Kidney epithelial cell (primary cell): ENCODE results near the gene ASAP2. TPM values are rescaled to one million over a fixed set of nuclear protein-coding genes. Genes with fewer than 3 reads are reported as not detected.

Source experiments
- DNase-seq: peaks from one replicate; pipeline ENCODE4 v3.0.0-alpha.2; 2010; ENCODE audit warnings: low read depth
- H3K27me3 ChIP-seq: 2 replicates; pipeline ENCODE4 v1.6.0; 2011; ENCODE audit warnings: low read length; ENCODE audit not compliant: control insufficient read depth, insufficient read depth
- H3K36me3 ChIP-seq: 2 replicates; pipeline ENCODE4 v1.5.1; 2011; ENCODE audit warnings: low read length; ENCODE audit not compliant: control insufficient read depth, insufficient read depth
- H3K4me3 ChIP-seq: 2 replicates; pipeline ENCODE4 v1.5.1; 2011; ENCODE audit warnings: low read depth, mild to moderate bottlenecking, control low read depth, low read length
- CTCF ChIP-seq: IDR thresholded peaks from 2 replicates; pipeline ENCODE4 v1.5.1; 2011; ENCODE audit warnings: mild to moderate bottlenecking, moderate library complexity, low read length, control low read depth, inconsistent platforms; ENCODE audit not compliant: insufficient read depth, poor library complexity, severe bottlenecking
- total RNA-seq: library from RNA; depleted of rRNA; stranded (reverse); fragments of >200 nt; gene quantifications from 2 replicates; pipeline ENCODE4 v1.2.3, GENCODE V29; 2015

The ASAP2 gene
- total RNA-seq, 1 donor from 2014 or later: 42.2 TPM

GRCh38 chr2:9377461-9378097, 171.0 kb downstream of the ASAP2 start:
- Histone ChIP-seq H3K27me3 (no peaks in the 10 kb centered on the region), H3K36me3 (peaks cover 3% of the 10 kb centered on the region), H3K4me3 (no peak overlapping the region)
- TF ChIP-seq CTCF: no peak
- DNase-seq: no peak

DNA sequence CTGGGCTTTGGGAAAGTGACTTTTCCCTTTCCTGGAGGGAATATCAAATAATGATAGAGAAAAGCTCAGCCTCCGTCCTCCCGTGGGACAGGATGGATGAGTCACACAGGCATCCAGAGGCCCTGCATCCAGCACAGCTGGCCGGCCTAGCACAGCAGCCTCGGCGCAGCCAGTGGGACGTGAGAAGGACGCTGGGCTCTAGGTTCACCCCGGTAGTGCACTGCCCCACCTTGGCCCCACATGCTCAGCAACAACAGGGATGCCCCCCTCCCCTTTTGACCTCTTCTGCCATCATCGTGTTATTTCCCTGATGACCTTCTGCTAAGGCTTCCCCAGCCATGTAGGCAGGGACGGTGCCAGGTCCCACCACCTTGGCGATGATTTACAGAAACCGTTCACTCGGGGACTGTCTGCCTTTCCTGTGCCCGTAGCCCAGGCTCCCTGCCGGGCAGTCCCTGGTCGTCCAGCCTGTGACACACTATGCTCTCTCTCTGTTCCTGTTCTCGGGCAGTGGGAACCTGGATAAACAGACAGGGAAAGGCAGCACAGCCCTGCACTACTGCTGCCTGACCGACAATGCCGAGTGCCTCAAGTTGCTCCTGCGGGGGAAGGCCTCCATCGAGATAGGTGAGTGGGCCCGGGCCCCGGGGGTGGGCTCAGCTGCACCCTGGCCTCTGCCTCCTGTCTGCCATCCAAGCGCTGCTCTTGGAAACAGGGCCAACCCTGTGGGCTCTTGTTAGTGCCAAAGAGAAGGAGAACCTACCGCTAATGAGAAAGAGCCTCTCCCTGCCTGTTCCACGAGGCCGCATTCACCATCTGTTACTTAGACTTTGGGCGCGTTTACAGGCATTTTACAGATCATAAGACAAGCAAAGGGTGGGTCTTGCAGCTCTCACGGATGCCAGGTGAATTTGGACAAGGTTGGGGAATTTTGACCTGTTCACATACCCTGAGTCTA, 172.1 kb downstream of the ASAP2 start:
- Histone ChIP-seq H3K27me3 (no peaks in the 10 kb centered on the region), H3K36me3 (peaks cover 3% of the 10 kb centered on the region), H3K4me3 (no peak overlapping the region)
- DNase-seq: no peak
- no peak for TF ChIP-seq CTCF

- Histone ChIP-seq H3K36me3 (peaks cover 3% of the 10 kb centered on the region), H3K27me3 (no peaks in the 10 kb centered on the region), H3K4me3 (no peak overlapping the region)
- no peak for DNase-seq
- TF ChIP-seq CTCF: no peak
Measured at GRCh38 chr2:9379391-9379755, 172.8 kb downstream of the ASAP2 start.

DNA sequence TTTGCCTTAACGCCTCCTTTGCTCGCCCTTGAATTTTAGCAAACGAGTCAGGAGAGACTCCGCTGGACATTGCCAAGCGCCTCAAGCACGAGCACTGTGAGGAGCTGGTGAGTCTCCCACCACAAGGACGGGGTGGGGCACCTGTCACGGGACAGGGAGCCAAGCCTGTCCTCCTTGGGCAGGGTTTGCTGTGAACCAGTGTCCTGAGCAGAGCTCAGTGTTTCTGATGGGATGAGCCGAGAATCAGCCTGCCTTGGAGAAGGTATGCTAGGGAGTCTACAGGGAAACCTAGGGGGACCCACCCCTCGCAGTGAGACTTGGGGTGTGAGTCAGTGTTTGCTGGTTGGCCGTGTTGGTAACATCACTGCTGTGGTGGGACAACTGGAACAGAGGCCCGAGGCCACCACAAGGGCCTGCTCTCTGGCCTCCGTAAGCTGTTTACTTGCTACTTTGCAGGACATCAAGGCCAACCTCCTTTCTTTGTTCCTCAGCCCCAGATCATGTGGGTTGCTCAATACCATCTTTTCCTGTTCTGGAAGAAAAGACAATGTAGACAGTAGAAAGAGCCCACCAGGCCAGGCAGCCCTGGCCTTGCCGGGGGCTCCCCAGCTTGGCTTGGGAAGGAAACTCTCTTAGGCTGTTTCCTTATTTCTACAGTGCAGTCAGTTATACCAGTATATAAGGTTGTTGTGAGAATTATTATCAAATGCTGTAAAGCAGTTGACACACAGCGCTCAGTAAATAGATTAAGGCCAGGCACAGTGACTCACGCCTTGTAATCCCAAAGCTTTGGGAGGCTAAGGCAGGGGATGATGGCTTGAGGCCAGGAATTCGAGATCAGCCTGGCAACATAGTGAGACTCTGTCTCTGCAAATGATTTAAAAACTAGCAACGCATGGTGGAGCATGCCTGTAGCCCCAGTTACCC, 174.4 kb downstream of the ASAP2 start:
- H3K4me3 ChIP-seq: no peak overlapping the region

More for the DNA sequence above, 174.4 kb downstream of the ASAP2 start:
- Histone ChIP-seq H3K27me3 (no peaks in the 10 kb centered on the region), H3K36me3 (peaks cover 3% of the 10 kb centered on the region)
- TF ChIP-seq CTCF: no peak
- no peak for DNase-seq
